Astrocyte (in vitro differentiated cells and primary cell): ENCODE measurements around the gene HGFAC.

Experiments used
- EZH2 ChIP-seq: IDR thresholded peaks from 2 replicates; pipeline ENCODE4 v1.6.1; 2012; ENCODE audit warnings: mild to moderate bottlenecking, low read length, inconsistent platforms; ENCODE audit not compliant: insufficient read depth
- TF ChIP-seq, protein P1 (sequence below): IDR thresholded peaks from 2 replicates; pipeline ENCODE4 v1.5.1; 2011; ENCODE audit warnings: low read depth, mild to moderate bottlenecking, inconsistent platforms, low read length, moderate library complexity; ENCODE audit not compliant: insufficient read depth

GRCh38 chr4:3426465-3427133 is 15.2 kb upstream of the HGFAC start:
- no peak for TF ChIP-seq EZH2
- TF ChIP-seq, protein P1, sequence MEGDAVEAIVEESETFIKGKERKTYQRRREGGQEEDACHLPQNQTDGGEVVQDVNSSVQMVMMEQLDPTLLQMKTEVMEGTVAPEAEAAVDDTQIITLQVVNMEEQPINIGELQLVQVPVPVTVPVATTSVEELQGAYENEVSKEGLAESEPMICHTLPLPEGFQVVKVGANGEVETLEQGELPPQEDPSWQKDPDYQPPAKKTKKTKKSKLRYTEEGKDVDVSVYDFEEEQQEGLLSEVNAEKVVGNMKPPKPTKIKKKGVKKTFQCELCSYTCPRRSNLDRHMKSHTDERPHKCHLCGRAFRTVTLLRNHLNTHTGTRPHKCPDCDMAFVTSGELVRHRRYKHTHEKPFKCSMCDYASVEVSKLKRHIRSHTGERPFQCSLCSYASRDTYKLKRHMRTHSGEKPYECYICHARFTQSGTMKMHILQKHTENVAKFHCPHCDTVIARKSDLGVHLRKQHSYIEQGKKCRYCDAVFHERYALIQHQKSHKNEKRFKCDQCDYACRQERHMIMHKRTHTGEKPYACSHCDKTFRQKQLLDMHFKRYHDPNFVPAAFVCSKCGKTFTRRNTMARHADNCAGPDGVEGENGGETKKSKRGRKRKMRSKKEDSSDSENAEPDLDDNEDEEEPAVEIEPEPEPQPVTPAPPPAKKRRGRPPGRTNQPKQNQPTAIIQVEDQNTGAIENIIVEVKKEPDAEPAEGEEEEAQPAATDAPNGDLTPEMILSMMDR, result no peak
